ENCODE data around the gene NAB1.

DNA sequence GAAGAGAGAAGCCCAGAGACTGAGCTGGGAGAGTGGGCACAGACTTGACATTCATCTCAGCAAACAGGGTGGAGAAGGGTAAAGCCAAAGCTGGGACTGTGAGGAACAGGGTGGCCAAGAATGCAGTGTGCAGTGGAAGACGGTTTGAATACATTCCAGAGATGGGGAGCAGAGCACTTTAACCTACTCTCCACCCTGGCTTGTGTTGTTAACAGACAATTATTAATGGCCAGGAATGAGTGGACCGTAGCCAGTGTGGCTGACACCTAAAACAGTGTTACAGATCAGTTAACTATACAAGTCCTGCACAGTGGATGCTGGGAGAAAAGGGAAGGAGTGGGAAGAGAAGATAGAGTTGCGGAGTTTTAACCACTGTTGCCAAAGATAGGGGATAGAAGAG lies 7.4 kb upstream of the NAB1 start:
- TF ChIP-seq EZH2 (IDR thresholded peaks at IDR 0.05; ENCODE audit: low read depth), result no peak
- TF ChIP-seq, protein P1, sequence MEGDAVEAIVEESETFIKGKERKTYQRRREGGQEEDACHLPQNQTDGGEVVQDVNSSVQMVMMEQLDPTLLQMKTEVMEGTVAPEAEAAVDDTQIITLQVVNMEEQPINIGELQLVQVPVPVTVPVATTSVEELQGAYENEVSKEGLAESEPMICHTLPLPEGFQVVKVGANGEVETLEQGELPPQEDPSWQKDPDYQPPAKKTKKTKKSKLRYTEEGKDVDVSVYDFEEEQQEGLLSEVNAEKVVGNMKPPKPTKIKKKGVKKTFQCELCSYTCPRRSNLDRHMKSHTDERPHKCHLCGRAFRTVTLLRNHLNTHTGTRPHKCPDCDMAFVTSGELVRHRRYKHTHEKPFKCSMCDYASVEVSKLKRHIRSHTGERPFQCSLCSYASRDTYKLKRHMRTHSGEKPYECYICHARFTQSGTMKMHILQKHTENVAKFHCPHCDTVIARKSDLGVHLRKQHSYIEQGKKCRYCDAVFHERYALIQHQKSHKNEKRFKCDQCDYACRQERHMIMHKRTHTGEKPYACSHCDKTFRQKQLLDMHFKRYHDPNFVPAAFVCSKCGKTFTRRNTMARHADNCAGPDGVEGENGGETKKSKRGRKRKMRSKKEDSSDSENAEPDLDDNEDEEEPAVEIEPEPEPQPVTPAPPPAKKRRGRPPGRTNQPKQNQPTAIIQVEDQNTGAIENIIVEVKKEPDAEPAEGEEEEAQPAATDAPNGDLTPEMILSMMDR (conservative IDR thresholded peaks at IDR 0.05), result no peak

Data from PC-9 (cell line).